OCI-LY1 (cell line): ENCODE data around the gene CCPG1.

Source experiments
- H2AFZ ChIP-seq: fragments of 200-600 bp; sonication (generic), shearing (Covaris generic); 2 replicates; pipeline ENCODE4 v1.6.0; 2014; ENCODE audit warnings: antibody characterized with exemption, mild to moderate bottlenecking, low read length
- H3F3A ChIP-seq: fragments of 200-600 bp; sonication (generic), shearing (Covaris generic); 2 replicates; pipeline ENCODE4 v1.6.0; 2014; ENCODE audit warnings: mild to moderate bottlenecking, antibody characterized with exemption, low read length, moderate library complexity; ENCODE audit not compliant: insufficient read depth
- H3K27ac ChIP-seq: fragments of 200-600 bp; sonication (generic); 2 replicates; pipeline ENCODE4 v1.5.1; 2014; ENCODE audit warnings: low read length, mixed run types, mild to moderate bottlenecking, low read depth; ENCODE audit not compliant: poor library complexity, severe bottlenecking
- H3K27me3 ChIP-seq: fragments of 200-600 bp; sonication (generic); 2 replicates; pipeline ENCODE4 v1.6.0; 2014; ENCODE audit warnings: antibody characterized with exemption, mild to moderate bottlenecking, low read length, moderate library complexity; ENCODE audit not compliant: insufficient read depth
- H3K36me3 ChIP-seq: fragments of 200-600 bp; sonication (generic); 2 replicates; pipeline ENCODE4 v1.6.1; 2014; ENCODE audit warnings: mild to moderate bottlenecking, antibody characterized with exemption, low read length, moderate library complexity, mixed read lengths; ENCODE audit not compliant: insufficient read depth
- H3K4me1 ChIP-seq: fragments of 200-600 bp; sonication (generic); 2 replicates; pipeline ENCODE4 v1.5.1; 2014; ENCODE audit warnings: mild to moderate bottlenecking, low read length, moderate library complexity; ENCODE audit not compliant: insufficient read depth, severe bottlenecking
- H3K4me2 ChIP-seq: fragments of 200-600 bp; sonication (generic), shearing (Covaris generic); 2 replicates; pipeline ENCODE4 v1.6.1; 2014; ENCODE audit warnings: low read length
- H3K4me3 ChIP-seq: fragments of 200-600 bp; sonication (generic); 2 replicates; pipeline ENCODE4 v1.5.1; 2014; ENCODE audit warnings: low read length, low read depth, mild to moderate bottlenecking, mixed read lengths; ENCODE audit not compliant: poor library complexity, severe bottlenecking
- H3K79me2 ChIP-seq: fragments of 200-600 bp; shearing (Covaris generic); 2 replicates; pipeline ENCODE4 v1.6.1; 2016; ENCODE audit warnings: mixed run types, low read length, mixed read lengths; ENCODE audit not compliant: insufficient read depth
- H3K9ac ChIP-seq: fragments of 200-600 bp; sonication (generic), shearing (Covaris generic); 2 replicates; pipeline ENCODE4 v1.6.1; 2014; ENCODE audit warnings: mild to moderate bottlenecking, low read length, mixed read lengths
- H3K9me2 ChIP-seq: fragments of 200-600 bp; sonication (generic), shearing (Covaris generic); 2 replicates; pipeline ENCODE4 v1.6.1; 2014; ENCODE audit warnings: low read depth, mild to moderate bottlenecking, low read length, mixed read lengths
- H3K9me3 ChIP-seq: fragments of 200-600 bp; shearing (Covaris generic); 2 replicates; pipeline ENCODE4 v1.6.1; 2014; ENCODE audit warnings: low read length, mixed read lengths
- H4K20me1 ChIP-seq: fragments of 200-600 bp; sonication (generic), shearing (Covaris generic); 2 replicates; pipeline ENCODE4 v1.6.0; 2016; ENCODE audit warnings: mild to moderate bottlenecking, low read length; ENCODE audit not compliant: insufficient read depth
- EZH2 ChIP-seq: fragments of 200-600 bp; sonication (generic), shearing (Covaris generic); IDR thresholded peaks from 2 replicates; pipeline ENCODE4 v1.8.0; 2017; ENCODE audit warnings: borderline replicate concordance, mixed run types, mild to moderate bottlenecking, antibody characterized with exemption, low read length, moderate library complexity, mixed read lengths
- TF ChIP-seq, protein P1 (sequence below): fragments of 200-600 bp; sonication (generic), shearing (Covaris generic); IDR thresholded peaks from 2 replicates; pipeline ENCODE4 v1.5.1; 2017; ENCODE audit warnings: mild to moderate bottlenecking, antibody characterized with exemption, low read length, moderate library complexity, mixed read lengths

CCPG1 gene

DNA sequence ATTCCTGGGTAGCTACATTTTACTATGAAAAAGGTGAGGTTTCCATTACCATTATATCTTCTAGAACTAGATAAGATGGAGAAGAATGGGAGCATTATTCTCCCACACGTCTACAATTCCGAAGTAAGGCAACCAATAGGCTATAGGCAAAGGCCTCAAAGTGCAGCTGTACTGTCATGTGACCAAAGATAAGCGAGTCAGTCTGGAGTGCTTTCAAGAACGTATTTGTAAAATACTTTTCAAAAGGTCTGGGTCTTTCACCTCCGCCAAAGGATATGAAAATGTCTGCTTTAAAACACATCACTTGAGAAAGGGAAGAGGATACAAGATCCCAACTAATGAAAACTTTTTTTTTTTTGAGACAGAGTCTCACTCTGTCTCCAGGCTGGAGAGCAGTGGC is 9.9 kb downstream of the CCPG1 start:
- no peak for TF ChIP-seq EZH2
- TF ChIP-seq, protein P1, sequence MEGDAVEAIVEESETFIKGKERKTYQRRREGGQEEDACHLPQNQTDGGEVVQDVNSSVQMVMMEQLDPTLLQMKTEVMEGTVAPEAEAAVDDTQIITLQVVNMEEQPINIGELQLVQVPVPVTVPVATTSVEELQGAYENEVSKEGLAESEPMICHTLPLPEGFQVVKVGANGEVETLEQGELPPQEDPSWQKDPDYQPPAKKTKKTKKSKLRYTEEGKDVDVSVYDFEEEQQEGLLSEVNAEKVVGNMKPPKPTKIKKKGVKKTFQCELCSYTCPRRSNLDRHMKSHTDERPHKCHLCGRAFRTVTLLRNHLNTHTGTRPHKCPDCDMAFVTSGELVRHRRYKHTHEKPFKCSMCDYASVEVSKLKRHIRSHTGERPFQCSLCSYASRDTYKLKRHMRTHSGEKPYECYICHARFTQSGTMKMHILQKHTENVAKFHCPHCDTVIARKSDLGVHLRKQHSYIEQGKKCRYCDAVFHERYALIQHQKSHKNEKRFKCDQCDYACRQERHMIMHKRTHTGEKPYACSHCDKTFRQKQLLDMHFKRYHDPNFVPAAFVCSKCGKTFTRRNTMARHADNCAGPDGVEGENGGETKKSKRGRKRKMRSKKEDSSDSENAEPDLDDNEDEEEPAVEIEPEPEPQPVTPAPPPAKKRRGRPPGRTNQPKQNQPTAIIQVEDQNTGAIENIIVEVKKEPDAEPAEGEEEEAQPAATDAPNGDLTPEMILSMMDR, result no peak
- Histone ChIP-seq H3K27ac (no peak overlapping the region), H4K20me1 (no peaks in the 10 kb centered on the region), H3K4me2 (no peak overlapping the region), H3K36me3 (peaks cover 26% of the 10 kb centered on the region), H3K9ac (no peak overlapping the region), H3K79me2 (peaks cover 23% of the 10 kb centered on the region), H3K4me1 (peaks cover 15% of the 10 kb centered on the region), H3K27me3 (no peaks in the 10 kb centered on the region), H3K9me3 (peaks cover 12% of the 10 kb centered on the region), H3K4me3 (no peak overlapping the region), H3F3A (no peaks in the 10 kb centered on the region), H3K9me2 (no peaks in the 10 kb centered on the region), H2AFZ (no peak overlapping the region)

- no peaks in the 10 kb centered on the region for H3K79me2 ChIP-seq
- no peak overlapping the region for H3K4me2 ChIP-seq
- no peak overlapping the region for H2AFZ ChIP-seq
- TF ChIP-seq, protein P1, result no peak
- TF ChIP-seq EZH2, result no peak
- H3F3A ChIP-seq, result no peaks in the 10 kb centered on the region
- H3K36me3 ChIP-seq, result peaks cover 26% of the 10 kb centered on the region
- no peaks in the 10 kb centered on the region for H3K4me1 ChIP-seq
- no peak overlapping the region for H3K27ac ChIP-seq
- no peaks in the 10 kb centered on the region for H3K9me2 ChIP-seq
- peaks cover 12% of the 10 kb centered on the region for H3K9me3 ChIP-seq
- H3K4me3 ChIP-seq, result no peak overlapping the region
- H3K9ac ChIP-seq, result no peak overlapping the region
- H3K27me3 ChIP-seq, result no peaks in the 10 kb centered on the region
- no peaks in the 10 kb centered on the region for H4K20me1 ChIP-seq
Observed at GRCh38 chr15:55394694-55395093, 13.5 kb downstream of the CCPG1 start.

DNA sequence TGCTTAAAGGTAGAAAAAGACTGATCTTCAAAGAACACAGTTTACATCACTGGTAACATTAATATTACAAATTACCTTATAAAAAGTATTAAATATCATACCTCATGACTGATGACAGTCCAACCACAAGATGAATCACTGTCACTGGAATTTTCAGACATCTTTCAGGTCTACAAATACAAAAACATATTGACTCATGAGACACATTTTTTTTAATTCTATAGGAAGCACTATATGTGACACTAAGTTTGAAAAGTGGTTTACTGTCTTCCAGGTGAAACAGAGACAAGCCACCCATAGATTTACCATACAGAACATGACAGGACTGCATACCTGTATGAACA is 18.9 kb downstream of the CCPG1 start:
- no peaks in the 10 kb centered on the region for H3K79me2 ChIP-seq
- no peak overlapping the region for H3K9ac ChIP-seq
- no peaks in the 10 kb centered on the region for H4K20me1 ChIP-seq
- no peaks in the 10 kb centered on the region for H3K4me1 ChIP-seq
- H3K9me2 ChIP-seq, result no peaks in the 10 kb centered on the region
- peaks cover 15% of the 10 kb centered on the region for H3K36me3 ChIP-seq
- no peaks in the 10 kb centered on the region for H3K9me3 ChIP-seq
- no peak for TF ChIP-seq EZH2
- no peak overlapping the region for H3K4me2 ChIP-seq
- no peak overlapping the region for H2AFZ ChIP-seq
- H3K4me3 ChIP-seq, result no peak overlapping the region
- no peaks in the 10 kb centered on the region for H3F3A ChIP-seq
- no peaks in the 10 kb centered on the region for H3K27me3 ChIP-seq
- H3K27ac ChIP-seq, result no peak overlapping the region

DNA sequence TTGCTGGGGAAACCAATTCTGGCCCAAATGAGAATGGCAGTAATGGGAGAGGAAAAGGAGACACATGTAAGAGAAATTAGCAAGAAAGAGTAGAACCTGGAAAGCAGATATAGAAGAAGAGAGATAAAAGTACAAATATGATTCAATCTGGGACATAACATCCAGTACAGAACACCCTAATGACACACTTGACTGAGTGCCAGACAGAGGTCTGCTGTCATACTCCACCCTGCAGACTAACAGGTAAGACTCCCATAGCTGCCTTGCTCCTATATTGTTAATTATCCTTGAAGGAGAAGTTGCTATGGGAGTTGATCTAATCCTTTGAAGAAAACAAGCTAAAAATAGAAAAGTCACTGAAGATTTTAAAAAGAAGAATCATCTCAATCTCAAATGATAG is 21.1 kb downstream of the CCPG1 start:
- Histone ChIP-seq H3K36me3 (peaks cover 30% of the 10 kb centered on the region), H3K4me1 (no peaks in the 10 kb centered on the region), H3K79me2 (no peaks in the 10 kb centered on the region), H3K27ac (no peak overlapping the region), H3K4me3 (no peak overlapping the region), H3K9me2 (no peaks in the 10 kb centered on the region), H3K9me3 (no peaks in the 10 kb centered on the region), H3K4me2 (no peak overlapping the region), H3K9ac (no peak overlapping the region), H4K20me1 (no peaks in the 10 kb centered on the region), H3F3A (no peaks in the 10 kb centered on the region), H2AFZ (no peak overlapping the region), H3K27me3 (no peaks in the 10 kb centered on the region)
- TF ChIP-seq, protein P1, result no peak
- TF ChIP-seq EZH2, result no peak
